ENCODE measurements around the gene STXBP2.
A peak's percentile ranks its signal among the peaks of the same experiment; 100 is the strongest.

Gene STXBP2

GRCh38 chr19:7614859-7615741 is 21.8 kb upstream of the STXBP2 start:
- DNase-seq, result no peak

GRCh38 chr19:7617172-7617571 is 19.7 kb upstream of the STXBP2 start:
- no peak for DNase-seq

DNA sequence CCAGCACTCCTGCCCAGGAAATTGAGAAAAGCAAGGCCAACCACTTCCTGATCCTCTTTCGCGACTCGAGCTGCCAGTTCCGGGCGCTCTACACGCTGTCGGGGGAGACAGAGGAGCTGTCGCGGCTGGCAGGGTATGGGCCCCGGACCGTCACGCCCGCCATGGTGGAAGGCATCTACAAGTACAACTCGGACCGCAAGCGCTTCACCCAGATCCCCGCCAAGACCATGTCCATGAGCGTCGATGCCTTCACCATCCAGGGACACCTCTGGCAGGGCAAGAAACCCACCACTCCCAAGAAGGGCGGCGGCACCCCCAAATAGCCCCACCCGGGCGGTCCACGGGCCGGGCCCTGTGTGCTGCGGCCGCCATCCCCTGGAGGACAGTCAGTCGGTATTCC is 19.2 kb upstream of the STXBP2 start:
- DNase-seq, result no peak

DNA sequence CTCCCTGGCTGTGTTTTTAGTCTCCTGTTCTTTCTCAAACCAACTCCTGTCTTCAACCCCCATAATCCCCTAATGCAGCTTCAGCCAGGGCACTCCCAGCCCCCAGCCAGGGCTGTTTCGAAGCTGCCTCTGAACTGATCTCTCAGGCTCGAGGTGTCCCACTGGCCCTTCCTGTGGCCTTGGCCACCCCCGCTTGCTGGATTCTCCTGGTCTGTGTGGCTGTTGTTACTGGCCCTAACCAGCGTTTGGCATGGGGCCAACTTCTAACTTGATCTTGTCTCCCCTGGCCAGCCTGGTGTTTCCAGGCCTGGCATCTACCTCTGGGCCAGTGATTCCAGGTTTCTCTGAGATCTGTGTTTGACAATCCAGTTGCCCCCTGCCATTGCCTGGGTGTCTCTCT is 18.6 kb upstream of the STXBP2 start:
- no peak for DNase-seq

GRCh38 chr19:7618771-7619510 is 18.0 kb upstream of the STXBP2 start:
- no peak for DNase-seq

DNA sequence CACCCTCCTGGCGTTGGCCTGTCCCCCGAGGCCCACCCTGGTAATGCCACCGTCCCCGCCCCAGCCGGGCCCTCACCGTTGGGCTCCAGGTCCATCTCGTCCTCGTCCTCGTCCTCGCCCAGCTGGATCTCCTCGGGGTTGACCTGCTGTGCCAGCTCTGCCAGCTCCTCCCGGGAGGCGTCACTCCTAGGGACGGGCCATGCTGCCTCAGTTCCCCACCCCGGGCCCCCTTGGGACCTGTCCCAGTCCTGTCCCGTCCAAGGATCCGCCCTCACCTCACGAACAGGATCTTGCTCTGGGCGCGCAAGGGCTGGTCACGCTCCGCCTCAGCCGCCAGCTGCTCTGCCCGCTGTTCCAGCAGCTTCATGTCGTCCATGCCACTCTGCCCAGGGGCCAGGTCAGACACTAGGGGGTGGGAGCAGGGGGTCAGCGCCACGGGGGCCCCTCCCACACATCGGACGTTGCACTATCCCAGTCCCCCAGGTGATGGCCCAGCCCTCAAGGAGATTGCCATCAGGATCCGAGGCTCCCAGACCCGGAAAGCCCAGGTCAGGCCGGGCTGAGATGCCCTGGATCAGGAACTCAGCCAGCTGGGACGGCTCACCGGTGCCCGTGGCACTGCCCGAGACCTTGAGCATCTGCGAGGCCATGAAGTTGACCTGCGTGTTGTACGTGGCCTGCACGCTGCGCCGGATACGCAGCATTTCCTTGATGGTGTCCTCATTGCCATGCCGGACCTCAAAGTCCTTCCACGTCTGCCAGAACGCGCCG is 17.1 kb upstream of the STXBP2 start:
- DNase-seq, result no peak

GRCh38 chr19:7620442-7621412 is 16.2 kb upstream of the STXBP2 start:
- DNase-seq, result no peak

DNA sequence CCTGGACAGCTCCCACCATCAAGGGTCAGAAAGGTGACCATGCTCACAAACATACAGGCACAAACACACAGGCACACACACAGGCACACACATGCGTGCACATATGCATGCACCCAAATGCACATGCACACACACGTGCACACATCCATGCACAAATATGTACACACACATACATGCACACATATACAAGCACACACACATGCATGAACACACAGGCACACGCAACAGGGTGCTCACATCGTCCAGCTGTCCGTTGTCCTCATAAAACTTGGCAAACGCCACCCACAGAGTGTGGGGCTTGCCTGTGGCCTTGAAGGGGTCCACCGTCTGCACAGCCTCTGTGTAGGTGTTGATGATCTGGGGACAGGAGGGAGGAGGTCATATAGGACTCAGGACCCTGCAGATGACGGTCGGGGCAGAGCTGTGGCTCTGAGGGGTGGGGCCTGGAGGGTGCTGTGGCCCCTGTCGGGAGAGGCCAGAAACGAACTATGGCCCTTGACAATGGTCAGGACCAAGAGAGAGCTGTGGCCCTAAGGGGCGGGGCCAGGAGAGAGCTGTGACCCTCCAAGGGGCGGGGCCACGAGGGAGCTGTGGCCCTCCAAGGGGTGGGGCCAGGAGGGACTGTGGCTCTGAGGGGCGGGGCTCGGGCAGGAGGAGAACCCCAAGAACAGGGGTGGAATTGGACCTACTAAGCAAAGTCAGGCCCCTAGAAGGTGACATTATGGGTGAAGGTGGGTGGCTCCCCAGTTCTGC is 13.8 kb upstream of the STXBP2 start:
- DNase-seq, result no peak

DNA sequence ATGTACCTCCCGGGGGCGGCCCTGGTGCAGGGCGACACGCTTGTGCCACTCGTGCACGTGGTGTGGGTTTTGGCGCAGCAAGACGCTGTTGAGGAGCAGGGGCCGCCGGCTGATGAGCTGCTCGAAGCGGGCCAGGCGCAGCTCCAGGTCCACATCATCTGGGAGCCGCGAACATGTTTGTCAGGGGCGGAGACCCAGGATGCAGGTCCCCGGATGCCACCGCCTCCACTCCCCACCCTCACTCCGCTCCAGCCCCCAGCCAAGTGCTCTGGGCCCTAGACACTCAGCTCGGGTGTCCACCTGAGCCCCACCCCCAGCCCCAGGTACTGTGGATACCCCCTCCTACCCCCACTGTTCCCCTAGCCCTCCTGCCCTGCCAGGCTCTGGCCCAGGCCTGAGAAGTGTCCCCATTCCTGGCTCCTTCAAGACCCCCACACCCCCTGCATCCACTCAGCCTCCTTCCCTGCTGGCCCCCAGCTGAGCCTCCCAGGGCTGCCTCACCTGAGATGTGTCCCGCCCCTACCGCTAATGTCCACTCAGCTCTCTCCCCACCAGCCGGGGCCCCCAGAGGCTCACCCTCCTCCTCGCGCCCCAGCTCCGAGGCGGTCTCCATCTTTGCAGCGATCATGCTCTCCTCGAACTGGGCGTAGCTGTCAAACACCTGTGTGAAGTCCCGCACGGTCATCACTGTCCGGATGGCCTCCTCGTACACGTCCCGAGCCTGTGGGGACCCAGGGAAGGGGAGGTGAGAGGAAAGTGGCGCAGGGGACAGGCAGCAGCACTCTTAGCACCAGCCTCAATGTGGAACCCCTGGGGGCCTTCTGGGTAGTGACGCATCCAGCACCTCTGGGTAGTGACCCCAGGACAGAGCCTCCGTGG is 12.9 kb upstream of the STXBP2 start:
- DNase-seq, result no peak

- DNase-seq, result no peak
These were observed 12.1 kb upstream of the STXBP2 start for GRCh38 chr19:7624810-7625209.

- no peak for DNase-seq
These were observed 11.0 kb upstream of the STXBP2 start for GRCh38 chr19:7625763-7626372.

DNA sequence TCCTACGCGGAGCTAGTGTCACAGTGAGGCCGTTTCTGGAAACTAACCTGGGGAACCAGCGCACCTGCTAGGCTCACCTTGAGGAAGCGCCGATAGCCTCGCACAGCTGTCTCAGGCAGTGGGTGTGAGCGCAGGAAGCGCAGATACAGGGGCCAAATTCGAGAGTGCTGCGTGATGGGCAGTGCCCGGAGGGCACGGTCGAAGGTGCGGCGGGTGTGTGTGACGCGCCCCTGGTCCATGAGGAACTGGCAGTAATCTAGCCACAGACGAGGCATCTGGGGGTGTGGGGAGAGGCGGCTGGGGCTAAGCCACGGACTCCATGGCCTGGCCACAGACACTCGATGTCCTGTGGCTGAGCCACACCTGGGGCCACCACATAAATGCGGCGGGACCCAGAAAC is 9.7 kb upstream of the STXBP2 start:
- no peak for DNase-seq

DNA sequence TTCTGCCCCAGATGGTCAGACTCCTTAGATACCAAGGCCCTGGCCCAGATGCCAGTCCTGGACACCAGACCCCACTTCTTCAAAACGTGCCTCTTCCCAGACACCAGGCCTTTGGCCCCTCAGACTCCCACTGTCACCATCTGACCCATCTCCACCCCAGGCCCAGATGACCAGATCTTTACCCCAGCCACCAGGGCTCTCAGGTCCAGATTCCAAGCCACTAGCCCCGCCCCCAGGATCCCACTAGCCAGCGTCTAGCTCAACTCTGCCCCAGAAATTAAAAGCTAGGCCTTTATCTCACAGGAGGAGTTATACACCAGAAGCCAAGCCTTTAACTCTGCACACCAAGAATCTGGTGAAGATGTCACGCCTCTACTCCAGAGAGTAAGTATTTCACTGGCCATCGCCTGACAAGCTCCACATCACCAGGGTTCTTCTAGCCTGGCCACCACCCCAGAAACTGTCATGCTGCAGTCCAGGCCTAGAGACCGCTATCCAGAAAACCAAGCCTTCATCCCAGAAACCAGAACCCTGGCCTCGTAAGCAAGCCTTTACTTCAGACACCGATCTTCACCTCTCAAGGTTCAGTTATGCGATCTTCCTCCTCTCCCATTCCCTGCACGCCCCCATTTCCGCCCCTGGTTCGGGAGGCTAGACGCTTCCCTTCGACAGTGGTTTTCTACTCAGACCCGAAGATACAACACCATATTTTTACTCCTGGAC is 8.2 kb upstream of the STXBP2 start:
- no peak for DNase-seq

- DNase-seq, result peak; percentile 99
These were observed 7.4 kb upstream of the STXBP2 start, which contains the start of the genes PET100 and XAB2 for GRCh38 chr19:7629347-7630054. Gene PET100, plus strand, starts transcription at chr19:7629793. Its CDS starts 41 bp downstream, at chr19:7629834. Gene XAB2, minus strand, starts transcription at chr19:7629545. Its CDS starts 18 bp downstream, at chr19:7629527.

DNA sequence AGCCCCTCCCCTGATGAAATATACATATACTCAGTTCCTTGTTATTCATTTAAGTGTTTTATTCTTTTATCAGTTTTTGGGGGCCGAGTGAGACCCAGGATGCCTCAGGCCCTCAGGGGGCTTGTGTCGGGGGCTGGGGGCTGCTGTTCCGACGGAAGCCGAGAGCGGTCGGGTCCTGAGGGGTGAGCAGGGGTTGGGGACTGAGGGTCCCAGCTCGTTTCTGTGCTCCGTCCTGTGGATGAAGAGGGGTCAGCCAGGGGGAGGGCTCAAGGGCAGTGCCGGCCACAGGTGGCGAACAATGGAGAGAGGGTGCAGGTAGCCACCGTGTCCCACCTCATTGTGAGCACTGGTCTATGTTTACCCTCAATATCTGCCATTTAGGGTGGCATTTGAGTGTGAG is 5.3 kb upstream of the STXBP2 start:
- DNase-seq, result no peak

DNA sequence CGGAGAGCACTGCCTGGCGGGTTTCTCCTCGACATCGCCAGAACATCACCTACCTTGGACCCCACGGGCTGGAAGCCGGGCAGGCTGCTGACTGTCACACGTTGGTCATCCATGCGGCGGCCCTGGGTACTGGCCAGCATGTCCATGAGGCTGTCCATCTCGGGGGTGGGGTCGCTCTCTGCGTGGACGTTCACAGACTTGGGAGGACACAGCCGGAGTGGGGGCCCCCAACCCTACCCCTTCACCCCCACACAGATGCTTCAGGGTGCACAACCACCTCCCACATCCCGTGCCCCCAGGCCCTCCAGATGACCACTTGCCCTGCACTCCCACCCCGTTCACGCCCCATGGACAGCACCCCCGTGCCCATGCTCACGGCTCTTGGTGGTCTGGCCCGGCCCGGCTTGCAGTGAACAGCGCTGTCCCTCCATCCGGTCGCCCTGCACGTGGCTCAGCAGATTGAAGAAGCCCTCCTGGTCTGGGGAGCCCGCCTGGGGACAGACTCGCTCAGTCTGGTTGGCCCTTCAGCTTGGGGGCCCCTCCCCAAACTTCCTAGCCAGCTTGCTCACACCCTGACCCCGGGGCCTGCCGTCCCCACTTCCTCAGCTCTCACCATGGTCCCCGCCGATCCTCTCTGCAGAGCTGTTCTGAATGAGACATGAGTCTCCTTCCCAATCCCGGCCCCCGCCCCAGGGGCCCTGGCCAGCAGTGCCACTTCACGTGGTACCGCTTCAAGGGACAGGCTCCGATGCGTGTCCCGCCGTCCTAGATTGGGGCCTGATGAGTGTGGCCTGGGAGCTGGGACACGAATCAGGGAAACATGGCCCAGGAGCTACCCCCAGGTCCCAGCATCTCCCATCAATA is 4.3 kb upstream of the STXBP2 start:
- no peak for DNase-seq

DNA sequence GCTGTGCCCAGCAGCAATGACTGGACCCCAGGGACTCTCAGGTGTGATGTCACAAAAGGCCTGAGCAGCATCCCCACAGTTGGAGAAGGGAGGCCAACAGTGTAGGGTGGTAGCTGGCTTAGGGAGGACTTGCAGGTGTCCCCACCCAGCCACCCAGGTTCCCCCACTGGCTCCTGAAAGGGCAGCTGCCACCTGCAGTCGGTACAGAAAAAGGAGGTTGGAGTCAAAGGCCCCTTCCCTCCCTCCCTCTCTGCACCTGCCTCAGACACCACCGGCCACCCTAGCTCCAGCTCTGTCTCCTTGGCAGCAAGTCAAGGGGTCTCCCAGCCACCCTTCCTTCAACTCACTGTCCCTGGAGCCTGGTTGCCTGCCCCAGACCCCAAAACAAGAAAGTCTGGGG is 3.2 kb upstream of the STXBP2 start, which contains the start of gene PCP2:
TSS of gene PCP2 (minus strand) at position 22 of the 400 bp plus-strand sequence. CDS start 262 bp downstream, outside the sequence.
- DNase-seq, result no peak
